Stimulated activated CD8-positive, alpha-beta memory T cell treated with anti-CD3 and anti-CD28 coated beads, Interleukin-4, amount 100 ng/mL, for 1 hour (primary cell): ENCODE measurements around the gene MS4A5.

Experiments
- DNase-seq, 2 donors: peaks; one replicate each; pipeline ENCODE4 v3.0.0-alpha.2; 2020; ENCODE audit warnings: low read depth in 2 of 2, low spot score in 1 of 2

MS4A5 gene

GRCh38 chr11:60477035-60477445 lies 47.7 kb downstream of the MS4A5 start:
- DNase-seq = no peak

GRCh38 chr11:60482361-60482760 lies 53.0 kb downstream of the MS4A5 start:
- DNase-seq = no peak

GRCh38 chr11:60485987-60486386 lies 56.6 kb downstream of the MS4A5 start:
- no peak for DNase-seq

GRCh38 chr11:60492488-60493009 lies 63.2 kb downstream of the MS4A5 start, which contains the start of gene MS4A12:
TSS of gene MS4A12 (plus strand) at chr11:60492778. CDS start at chr11:60497319, 4,541 bp downstream.
- DNase-seq = no peak

GRCh38 chr11:60493454-60493853 lies 64.1 kb downstream of the MS4A5 start:
- DNase-seq = no peak
